GM12874 (cell line): ENCODE results near the gene GALNT2.

Experiments
- TF ChIP-seq, protein P1 (sequence below): IDR thresholded peaks from 2 replicates; pipeline ENCODE4 v1.5.1; 2011; ENCODE audit warnings: low read depth, mild to moderate bottlenecking, control low read depth, low read length, moderate library complexity; ENCODE audit not compliant: insufficient read depth

The GALNT2 gene

DNA sequence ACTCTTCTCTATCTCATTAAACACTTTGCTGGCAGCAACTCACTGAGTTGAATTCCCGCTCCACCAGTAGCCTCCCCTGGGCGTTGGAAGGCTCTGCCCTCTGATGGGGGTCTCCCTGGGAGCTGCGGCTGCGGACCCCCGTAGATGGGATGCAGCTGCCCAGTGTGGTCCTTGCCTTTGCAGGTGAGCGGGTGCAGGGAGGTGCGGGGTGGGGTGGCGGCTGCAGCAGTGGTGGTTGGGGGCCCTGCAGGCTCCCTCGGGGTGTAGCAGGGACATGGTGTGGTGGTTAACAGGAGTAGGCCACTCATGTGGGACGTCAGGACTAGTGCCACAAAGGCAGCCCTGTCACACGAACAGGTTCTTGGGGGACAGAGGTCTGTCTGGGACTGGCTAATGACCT lies 42.0 kb downstream of the GALNT2 start:
- TF ChIP-seq, protein P1, sequence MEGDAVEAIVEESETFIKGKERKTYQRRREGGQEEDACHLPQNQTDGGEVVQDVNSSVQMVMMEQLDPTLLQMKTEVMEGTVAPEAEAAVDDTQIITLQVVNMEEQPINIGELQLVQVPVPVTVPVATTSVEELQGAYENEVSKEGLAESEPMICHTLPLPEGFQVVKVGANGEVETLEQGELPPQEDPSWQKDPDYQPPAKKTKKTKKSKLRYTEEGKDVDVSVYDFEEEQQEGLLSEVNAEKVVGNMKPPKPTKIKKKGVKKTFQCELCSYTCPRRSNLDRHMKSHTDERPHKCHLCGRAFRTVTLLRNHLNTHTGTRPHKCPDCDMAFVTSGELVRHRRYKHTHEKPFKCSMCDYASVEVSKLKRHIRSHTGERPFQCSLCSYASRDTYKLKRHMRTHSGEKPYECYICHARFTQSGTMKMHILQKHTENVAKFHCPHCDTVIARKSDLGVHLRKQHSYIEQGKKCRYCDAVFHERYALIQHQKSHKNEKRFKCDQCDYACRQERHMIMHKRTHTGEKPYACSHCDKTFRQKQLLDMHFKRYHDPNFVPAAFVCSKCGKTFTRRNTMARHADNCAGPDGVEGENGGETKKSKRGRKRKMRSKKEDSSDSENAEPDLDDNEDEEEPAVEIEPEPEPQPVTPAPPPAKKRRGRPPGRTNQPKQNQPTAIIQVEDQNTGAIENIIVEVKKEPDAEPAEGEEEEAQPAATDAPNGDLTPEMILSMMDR: no peak

DNA sequence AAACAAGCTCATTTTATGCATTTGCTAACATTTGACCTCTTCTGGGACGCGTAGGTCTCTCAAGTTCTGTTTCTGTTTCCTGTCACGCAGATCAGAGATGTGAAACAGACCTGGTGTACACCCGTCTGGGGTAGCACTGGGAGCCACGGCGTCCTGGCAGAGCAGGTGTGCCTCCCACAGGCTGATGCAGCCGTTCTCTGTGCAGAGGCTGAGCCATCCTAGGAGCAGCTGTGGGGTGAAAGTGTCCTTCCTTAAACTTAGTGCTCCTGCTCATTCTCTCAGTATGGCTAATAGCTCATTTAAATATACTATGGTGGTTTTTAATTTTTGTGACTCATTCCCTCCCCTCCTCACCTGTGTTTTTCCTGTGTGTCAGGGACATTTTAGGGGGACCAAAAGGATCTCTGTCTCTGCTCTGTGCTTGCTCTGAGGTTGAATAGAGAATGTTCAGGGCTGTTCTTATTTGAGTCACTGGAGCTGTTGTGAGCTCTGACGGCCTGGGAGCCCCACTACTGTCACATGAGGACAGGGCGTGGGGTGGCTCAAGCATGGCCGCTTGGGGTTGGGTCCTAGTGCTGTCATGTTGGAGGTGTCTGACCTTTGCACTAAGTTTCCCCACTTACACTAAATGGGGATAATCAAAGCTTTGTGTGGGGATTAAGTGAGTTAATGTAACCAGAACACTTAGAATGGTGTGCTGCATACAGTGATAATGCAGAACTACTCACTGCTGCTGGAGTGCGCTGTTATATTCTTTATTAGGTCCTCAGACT lies 43.0 kb downstream of the GALNT2 start:
- TF ChIP-seq, protein P1: 0 out of 2 replicates have a peak, but pooled peaks have one; percentile 18

DNA sequence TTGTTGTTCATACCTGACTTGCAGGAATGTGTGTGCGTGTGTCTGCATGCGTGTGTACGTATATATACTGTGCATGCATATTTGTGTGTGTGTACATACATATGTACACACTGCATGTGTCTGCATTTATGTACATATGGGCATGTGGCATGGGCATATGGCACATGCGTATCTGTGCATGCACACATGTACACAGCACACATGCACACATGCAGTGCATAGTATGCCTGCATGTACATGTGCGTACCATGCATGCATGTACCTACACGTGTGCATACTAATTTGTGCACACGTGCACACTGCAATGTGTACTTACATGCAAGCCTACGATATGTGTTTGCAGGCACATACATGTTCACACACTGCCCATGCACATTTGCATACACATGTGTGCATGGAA lies 43.9 kb downstream of the GALNT2 start:
- TF ChIP-seq, protein P1: no peak

DNA sequence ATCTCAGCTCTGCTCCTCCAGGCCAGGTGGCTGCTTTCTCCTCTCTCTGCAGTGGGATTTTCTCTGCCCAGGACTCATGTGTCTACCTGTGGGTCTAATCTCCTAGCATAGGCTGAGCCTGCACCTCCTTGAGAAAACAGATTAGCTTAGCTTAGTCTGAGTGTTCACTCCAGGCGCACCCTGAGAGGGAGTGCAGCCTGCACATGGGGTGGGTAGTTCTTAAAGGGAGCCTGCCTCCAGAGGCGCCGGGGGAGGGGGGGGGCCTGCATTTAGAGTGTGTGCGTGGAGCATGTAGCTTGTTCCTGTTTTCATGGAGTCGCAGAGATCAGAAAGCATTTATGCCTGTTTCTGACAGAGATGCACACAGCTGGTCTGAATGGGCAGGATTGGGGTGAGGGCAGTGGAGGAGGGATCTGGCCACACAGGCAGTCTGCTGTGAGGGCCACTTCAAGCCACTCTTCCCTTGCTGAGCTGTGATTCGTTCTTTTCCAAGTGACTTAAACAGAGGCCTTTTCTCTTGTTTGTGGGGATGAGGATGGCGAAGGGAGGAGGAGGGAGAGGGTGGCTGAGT lies 45.2 kb downstream of the GALNT2 start:
- TF ChIP-seq, protein P1: no peak

DNA sequence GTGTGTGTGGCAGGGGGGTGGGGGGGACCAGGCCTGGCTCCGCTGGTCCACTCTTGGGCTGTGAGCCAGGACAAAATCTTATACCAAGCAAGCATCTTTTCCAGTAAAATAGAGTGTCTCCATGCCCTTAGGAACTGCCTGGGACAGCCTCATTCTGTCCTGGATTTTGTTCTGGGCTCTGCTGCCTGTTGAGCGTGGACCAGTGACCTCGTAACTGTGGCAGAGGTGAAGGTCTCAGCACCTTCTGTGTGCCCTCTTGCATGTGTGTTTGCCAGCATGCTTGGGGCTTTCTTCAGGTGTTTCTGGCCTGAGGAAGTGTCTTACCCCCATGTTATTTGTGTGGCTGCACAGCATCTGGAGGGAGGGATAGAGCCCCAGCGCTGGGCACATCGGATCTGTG lies 45.7 kb downstream of the GALNT2 start:
- TF ChIP-seq, protein P1: no peak

DNA sequence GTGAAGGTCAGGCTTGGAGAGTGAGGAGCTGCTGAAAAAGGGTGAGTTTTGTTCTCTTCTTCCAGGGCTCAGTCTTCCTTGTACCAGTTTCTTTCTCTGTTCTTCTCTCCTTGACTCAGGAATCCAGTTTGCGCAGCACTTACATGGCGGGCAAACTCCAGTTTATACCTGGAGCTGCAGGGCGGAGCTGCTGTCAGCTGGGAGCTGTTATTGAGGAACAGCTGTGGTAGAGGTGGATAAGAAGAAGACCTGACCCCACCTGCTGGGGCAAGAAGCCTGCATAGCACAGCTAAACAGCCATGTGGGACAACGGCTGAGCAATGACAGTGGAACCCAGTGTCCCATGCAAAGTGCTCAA lies 46.2 kb downstream of the GALNT2 start:
- TF ChIP-seq, protein P1: no peak

DNA sequence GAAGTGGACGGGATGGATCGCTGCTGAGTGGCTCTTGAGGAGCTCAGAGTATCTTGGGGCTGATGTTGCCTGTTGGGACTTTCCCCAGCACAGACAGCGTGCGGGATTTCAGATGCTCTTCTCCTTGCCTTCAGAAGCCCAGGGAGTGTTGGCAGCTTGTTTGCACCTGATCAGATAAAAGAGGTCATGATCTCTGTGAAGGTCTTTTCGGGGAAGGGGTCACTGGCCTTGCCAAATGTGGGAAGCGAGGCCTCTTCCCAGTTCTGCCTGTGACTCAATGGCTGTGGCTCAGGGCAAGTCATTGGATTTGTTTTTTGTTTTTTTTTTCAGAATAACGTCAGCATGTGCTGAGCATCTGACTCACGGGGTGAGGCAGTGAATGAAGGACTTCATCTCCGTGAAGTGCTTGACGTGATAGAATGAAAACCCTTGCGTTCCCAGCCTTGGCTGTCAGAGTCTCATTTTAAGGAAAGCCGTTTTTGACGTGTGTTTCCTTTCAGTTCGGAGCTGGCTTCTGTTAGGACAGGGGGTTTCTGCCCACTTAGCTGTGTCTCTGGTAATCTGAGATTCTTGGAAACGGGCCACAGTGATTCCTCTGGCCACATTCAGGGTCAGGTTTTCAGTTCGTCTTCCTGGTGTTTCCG lies 46.7 kb downstream of the GALNT2 start:
- TF ChIP-seq, protein P1: no peak
